H1 (cell line): ENCODE data around the gene SPATS2. TPM values are rescaled to one million over a fixed set of nuclear protein-coding genes. Genes with fewer than 3 reads are reported as not detected.

Experiments
- CTCF ChIA-PET: fragments of 300-600 bp; sonication (Branson Sonifier 250); formaldehyde crosslinking; loops from one replicate; lab custom pipeline; 2021; ENCODE audit not compliant: partially characterized antibody; lab: Charles Lee
- POLR2A ChIA-PET: fragments of 300-600 bp; sonication (Branson Sonifier 250); formaldehyde crosslinking; loops from one replicate; lab custom pipeline; 2021; ENCODE audit warnings: inconsistent platforms; ENCODE audit not compliant: partially characterized antibody; lab: Charles Lee
- DNase-seq, 2 experiments: peaks; one replicate each; pipeline versions ENCODE4 v3.0.0 to v3.0.0-alpha.2; 2010 to 2022; ENCODE audit warnings: low spot score in 2 of 2, low read depth in 1 of 2, mixed read lengths in 1 of 2
- FAIRE-seq: peaks from 2 replicates; lab custom pipeline; 2011; peaks lifted over from hg19 to GRCh38; lab: Jason Lieb, UNC
- H2AFZ ChIP-seq: 2 replicates; pipeline ENCODE4 v1.8.1; 2012; ENCODE audit warnings: low read length, inconsistent platforms
- H2AK5ac ChIP-seq: 2 replicates; pipeline ENCODE4 v1.6.1; 2013; ENCODE audit warnings: low read depth, low read length
- H2BK120ac ChIP-seq: replicated peaks from 2 replicates; pipeline ENCODE3; 2013; ENCODE audit warnings: low read depth, low read length, inconsistent platforms
- H2BK12ac ChIP-seq: 2 replicates; pipeline ENCODE4 v1.6.1; 2013; ENCODE audit warnings: low read depth, low read length
- H2BK15ac ChIP-seq: 2 replicates; pipeline ENCODE4 v1.6.1; 2013; ENCODE audit warnings: low read length
- H2BK20ac ChIP-seq: 2 replicates; pipeline ENCODE4 v1.6.1; 2013; ENCODE audit warnings: low read length
- H2BK5ac ChIP-seq: 2 replicates; pipeline ENCODE4 v1.6.1; 2013; ENCODE audit warnings: low read depth, low read length
- H3K14ac ChIP-seq: 2 replicates; pipeline ENCODE4 v1.6.1; 2013; ENCODE audit warnings: inconsistent platforms; ENCODE audit not compliant: insufficient read length
- H3K18ac ChIP-seq: 2 replicates; pipeline ENCODE4 v1.6.1; 2013; ENCODE audit warnings: low read length; ENCODE audit errors: extremely low read depth
- H3K23ac ChIP-seq: 2 replicates; pipeline ENCODE4 v1.6.1; 2013; ENCODE audit warnings: inconsistent platforms; ENCODE audit not compliant: insufficient read length
- H3K23me2 ChIP-seq: 2 replicates; pipeline ENCODE4 v1.6.1; 2013; ENCODE audit warnings: low read depth, low read length
- H3K27ac ChIP-seq: 2 replicates; pipeline ENCODE4 v1.6.1; 2011; ENCODE audit warnings: low read depth, low read length, inconsistent platforms
- H3K27me3 ChIP-seq, 4 experiments: replicated peaks in 1 of 4; 1 replicate in 1 of 4; 2 replicates in 3 of 4; pipeline versions ENCODE4 v1.6.1 to v1.8.1; 2011 to 2013; ENCODE audit warnings: low read length in 3 of 4, mild to moderate bottlenecking in 3 of 4, inconsistent platforms in 2 of 4, mixed read lengths in 2 of 4, moderate library complexity in 1 of 4; ENCODE audit not compliant: control insufficient read depth in 3 of 4, insufficient read depth in 3 of 4; ENCODE audit errors: extremely low read depth in 1 of 4
- H3K36me3 ChIP-seq, 4 experiments: 2 replicates each; pipeline versions ENCODE4 v1.6.1 to v1.8.1; 2011 to 2013; ENCODE audit warnings: mild to moderate bottlenecking in 4 of 4, low read length in 3 of 4, moderate library complexity in 2 of 4, control low read depth in 1 of 4, inconsistent platforms in 1 of 4; ENCODE audit not compliant: insufficient read depth in 4 of 4, control insufficient read depth in 2 of 4
- H3K4ac ChIP-seq: replicated peaks from 2 replicates; pipeline ENCODE3; 2013; ENCODE audit warnings: low read length, low read depth, mixed read lengths, inconsistent platforms; ENCODE audit not compliant: insufficient read length
- H3K4me1 ChIP-seq, 4 experiments: replicated peaks in 1 of 4; 1 replicate in 1 of 4; 2 replicates in 3 of 4; pipeline versions ENCODE4 v1.6.1 to v1.8.1; 2011 to 2013; ENCODE audit warnings: low read length in 3 of 4, inconsistent platforms in 2 of 4, mixed read lengths in 1 of 4; ENCODE audit not compliant: insufficient read depth in 4 of 4, control insufficient read depth in 3 of 4
- H3K4me2 ChIP-seq, 2 experiments: 2 replicates each; pipeline versions ENCODE4 v1.6.1 to v1.8.1; 2011 to 2013; ENCODE audit warnings: low read depth in 2 of 2, low read length in 2 of 2, control low read depth in 1 of 2, inconsistent platforms in 1 of 2, mild to moderate bottlenecking in 1 of 2; ENCODE audit not compliant: insufficient read depth in 1 of 2
- H3K4me3 ChIP-seq, 4 experiments: fragments of 200-600, 300-600 bp in 1 of 4; sonication (generic), shearing (Covaris generic), sonication (Bioruptor Twin) in 1 of 4; 2 replicates each; pipeline versions ENCODE4 v1.5.1 to v1.8.1; 2011 to 2016; ENCODE audit warnings: low read length in 4 of 4, low read depth in 3 of 4, control low read depth in 2 of 4, inconsistent platforms in 2 of 4, mild to moderate bottlenecking in 2 of 4, mixed read lengths in 1 of 4, moderate library complexity in 1 of 4; ENCODE audit not compliant: insufficient read depth in 2 of 4; ENCODE audit errors: extremely low read depth in 1 of 4
- H3K56ac ChIP-seq: replicated peaks from 2 replicates; pipeline ENCODE3; 2013; ENCODE audit warnings: low read depth, mild to moderate bottlenecking, mixed read lengths, low read length, inconsistent platforms; ENCODE audit not compliant: insufficient read length
- H3K79me1 ChIP-seq: 2 replicates; pipeline ENCODE4 v1.6.1; 2013; ENCODE audit warnings: low read depth, low read length, control low read depth
- H3K79me2 ChIP-seq, 2 experiments: 2 replicates each; pipeline versions ENCODE4 v1.6.1 to v1.8.1; 2012 to 2013; ENCODE audit warnings: low read length in 2 of 2, mild to moderate bottlenecking in 2 of 2, inconsistent platforms in 1 of 2; ENCODE audit not compliant: insufficient read depth in 2 of 2, control insufficient read depth in 1 of 2
- H3K9ac ChIP-seq, 4 experiments: replicated peaks in 1 of 4; 1 replicate in 1 of 4; 2 replicates in 3 of 4; pipeline versions ENCODE4 v1.6.1 to v1.8.1; 2011 to 2013; ENCODE audit warnings: low read depth in 3 of 4, low read length in 3 of 4, control low read depth in 2 of 4, mild to moderate bottlenecking in 2 of 4, moderate library complexity in 2 of 4, inconsistent platforms in 1 of 4; ENCODE audit errors: extremely low read depth in 1 of 4
- H3K9me3 ChIP-seq, 2 experiments: 2 replicates each; pipeline versions ENCODE4 v1.6.1 to v1.8.1; 2012 to 2013; ENCODE audit warnings: mild to moderate bottlenecking in 2 of 2, moderate library complexity in 2 of 2, control low read depth in 1 of 2, inconsistent platforms in 1 of 2, low read depth in 1 of 2, low read length in 1 of 2, mixed read lengths in 1 of 2; ENCODE audit not compliant: insufficient read depth in 2 of 2
- H4K20me1 ChIP-seq, 2 experiments: replicated peaks in 1 of 2; 2 replicates each; pipeline versions ENCODE3 to v1.8.1; 2011 to 2013; ENCODE audit warnings: inconsistent platforms in 2 of 2, low read length in 2 of 2, mild to moderate bottlenecking in 1 of 2; ENCODE audit not compliant: insufficient read depth in 2 of 2, control insufficient read depth in 1 of 2
- H4K5ac ChIP-seq: 2 replicates; pipeline ENCODE4 v1.6.1; 2013; ENCODE audit warnings: low read length, low read depth, mixed read lengths, inconsistent platforms; ENCODE audit not compliant: insufficient read length
- H4K8ac ChIP-seq: 2 replicates; pipeline ENCODE4 v1.8.0; 2013; ENCODE audit warnings: mild to moderate bottlenecking, moderate library complexity, low read length, inconsistent platforms; ENCODE audit not compliant: insufficient read depth; ENCODE audit errors: extremely low read depth
- H4K91ac ChIP-seq: replicated peaks from 2 replicates; pipeline ENCODE3; 2013; ENCODE audit warnings: low read length, mixed read lengths, inconsistent platforms; ENCODE audit not compliant: insufficient read length
- CHD2 ChIP-seq: IDR thresholded peaks from 2 replicates; pipeline ENCODE4 v1.6.1; 2012; ENCODE audit warnings: low read length, improper control_type of control experiment
- EP300 ChIP-seq, 2 experiments: IDR thresholded peaks; 1 replicate in 1 of 2; 2 replicates in 1 of 2; pipeline ENCODE4 v1.6.1; 2011 to 2012; ENCODE audit warnings: low read depth in 2 of 2, low read length in 2 of 2, mild to moderate bottlenecking in 2 of 2, borderline replicate concordance in 1 of 2, inconsistent platforms in 1 of 2, moderate library complexity in 1 of 2
- GABPA ChIP-seq: IDR thresholded peaks from 2 replicates; pipeline ENCODE4 v1.6.1; 2011; ENCODE audit warnings: mild to moderate bottlenecking, low read length, moderate library complexity, borderline replicate concordance; ENCODE audit not compliant: insufficient read depth
- GTF2F1 ChIP-seq: IDR thresholded peaks from 2 replicates; pipeline ENCODE4 v1.6.1; 2012; ENCODE audit warnings: low read depth, low read length, improper control_type of control experiment, borderline replicate concordance
- HDAC2 ChIP-seq, 2 experiments: fragments of 300-600 bp in 1 of 2; sonication (generic) in 1 of 2; IDR thresholded peaks; 2 replicates each; pipeline ENCODE4 v1.6.1; 2011 to 2012; ENCODE audit warnings: low read depth in 2 of 2, low read length in 2 of 2, mild to moderate bottlenecking in 2 of 2, moderate library complexity in 2 of 2, borderline replicate concordance in 1 of 2, inconsistent platforms in 1 of 2
- KDM1A ChIP-seq: fragments of 200-600, 300-600 bp; sonication (generic); IDR thresholded peaks from 2 replicates; pipeline ENCODE4 v1.7.1; 2016; ENCODE audit warnings: mild to moderate bottlenecking, low read length, borderline replicate concordance
- PHF8 ChIP-seq: fragments of 200-600 bp; sonication (generic); conservative IDR thresholded peaks from 2 replicates; pipeline ENCODE4 v1.7.1; 2012; ENCODE audit warnings: low read depth, mild to moderate bottlenecking, inconsistent platforms, low read length, moderate library complexity
- RFX5 ChIP-seq: IDR thresholded peaks from 2 replicates; pipeline ENCODE4 v1.6.1; 2011; ENCODE audit warnings: low read depth, low read length, improper control_type of control experiment, borderline replicate concordance
- SIRT6 ChIP-seq: IDR thresholded peaks from one replicate; pipeline ENCODE4 v1.7.1; 2012; ENCODE audit warnings: low read length, inconsistent platforms
- SP4 ChIP-seq: IDR thresholded peaks from 2 replicates; pipeline ENCODE4 v1.6.1; 2012; ENCODE audit warnings: low read length, inconsistent platforms
- TBP ChIP-seq: IDR thresholded peaks from 2 replicates; pipeline ENCODE4 v1.6.1; 2011; ENCODE audit warnings: low read depth, low read length, improper control_type of control experiment
- WGBS, 2 experiments: shearing (Covaris generic) in 1 of 2; methylation state at CpG; one replicate each; pipeline versions ENCODE4 v1.1.6 to v1.1.7; 2013 to 2015; ENCODE audit warnings: low lambda C conversion rate in 2 of 2, mixed read lengths in 2 of 2, inconsistent platforms in 1 of 2, low coverage in 1 of 2, missing lambda C conversion rate in 1 of 2; ENCODE audit not compliant: insufficient replicate concordance in 2 of 2, insufficient coverage in 1 of 2, insufficient read length in 1 of 2; ENCODE audit errors: extremely low coverage in 1 of 2, missing lambda C conversion rate in 1 of 2; 5-methylcytosine and 5-hydroxymethylcytosine counted together
- polyA plus RNA-seq, 7 experiments: library from polyadenylated mRNA; depleted of rRNA in 3 of 7; stranded (reverse) in 5 of 7; unstranded in 2 of 7; fragments of >200 nt in 5 of 7; fragments of 200-250 nt in 2 of 7; gene quantifications; 1 replicate in 5 of 7; 2 replicates in 1 of 7; 4 replicates in 1 of 7; pipeline versions ENCODE4 v1.2.1 to v1.2.3, GENCODE V29; 2011 to 2013; ENCODE audit warnings: missing spikeins in 2 of 7, mixed read lengths in 2 of 7
- total RNA-seq: library from RNA; stranded (reverse); fragmentation: NEBNext Ultra II Directional; extraction: Animal tissue kit (Norgen Biotek cat#: 25700); gene quantifications from 2 replicates; pipeline ENCODE4 v1.2.1, GENCODE V29; 2021
- TF ChIP-seq, protein P1 (sequence below): IDR thresholded peaks from 2 replicates; pipeline ENCODE4 v1.6.1; 2012; ENCODE audit warnings: low read length, inconsistent platforms

The SPATS2 gene
- total and polyA plus RNA-seq, 2 of the 8 experiments (the other 6 are each of a cell fraction or from before 2014, with no cell fraction given): 19.2 to 24.5 TPM

DNA sequence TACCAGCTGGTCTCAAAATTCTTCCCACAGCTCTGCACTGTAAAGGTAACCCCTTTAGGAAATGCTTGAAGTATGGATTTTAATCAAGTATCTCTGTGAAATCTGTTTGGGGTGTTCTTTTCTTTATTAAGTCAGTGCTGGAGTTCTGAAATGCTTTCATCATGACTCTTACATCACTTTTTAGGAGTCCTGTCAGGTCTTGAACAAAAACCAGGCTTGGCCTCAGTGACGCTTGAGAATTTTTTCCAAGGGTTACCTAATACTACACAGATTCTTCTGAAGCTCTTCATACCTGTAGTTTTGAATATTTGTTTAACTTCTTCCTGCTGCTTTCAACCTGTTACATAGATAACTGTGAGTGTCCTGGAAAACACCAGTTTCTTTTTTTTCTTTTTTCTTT, 124.6 kb downstream of the SPATS2 start:
- Histone ChIP-seq H3K4me2 (no peak overlapping the region), H4K91ac (no peak overlapping the region), H3K23me2 (no peaks in the 10 kb centered on the region), H4K5ac (no peak overlapping the region), H3K23ac (no peak overlapping the region), H3K18ac (no peak overlapping the region), H3K9me3 (no peaks in the 10 kb centered on the region), H3K79me1 (no peaks in the 10 kb centered on the region), H3K36me3 (peaks cover 0 to 4% (median 1%) of the 10 kb centered on the region in 4 experiments; a peak in 2 of 8 replicates), H3K4me1 (peaks cover 0 to 4% (median under 1%) of the 10 kb centered on the region in 4 experiments; a peak in 2 of 7 replicates), H2BK20ac (no peak overlapping the region), H2BK120ac (no peak overlapping the region), H3K27ac (no peak overlapping the region), H3K56ac (no peak overlapping the region), H3K9ac (no peak overlapping the region), H3K4ac (no peak overlapping the region), H4K8ac (no peak overlapping the region), H3K14ac (no peak overlapping the region), H2BK15ac (no peak overlapping the region), H3K4me3 (no peak overlapping the region), H2AFZ (no peak overlapping the region), H2BK5ac (no peak overlapping the region), H2AK5ac (no peak overlapping the region), H3K79me2 (no peaks in the 10 kb centered on the region), H2BK12ac (no peak overlapping the region), H3K27me3 (no peaks in the 10 kb centered on the region), H4K20me1 (no peaks in the 10 kb centered on the region)
- FAIRE-seq (no peak), DNase-seq (no peak)
- CTCF ChIA-PET: interaction anchor here (0.8 to 1.3 kb wide), 5 partner anchors 13 to 160 kb away, joined by 3 to 7 read pairs (median 3); no protein-coding TSS in a partner anchor
- POLR2A ChIA-PET: interaction anchor here (1.4 kb wide), 1 partner anchor 125 kb away, joined by 3 read pairs; the partner anchor contains the start of gene SPATS2
- 82% methylated on average over 1 of the region's 1 CpG; no CpG with 5 or more reads in 1 of the 2 experiments for WGBS, 2 experiments
- TF ChIP-seq KDM1A: no peak
- TF ChIP-seq PHF8: no peak
- TF ChIP-seq HDAC2 (IDR thresholded peaks at IDR 0.05; ENCODE audit: borderline replicate concordance in 1 of 2, low read depth in 2 of 2, low read length in 2 of 2): no peak
- TF ChIP-seq TBP: no peak
- TF ChIP-seq SP4: no peak
- TF ChIP-seq EP300 (IDR thresholded peaks at IDR 0.05; ENCODE audit: borderline replicate concordance in 1 of 2, low read depth in 2 of 2, low read length in 2 of 2): no peak
- TF ChIP-seq SIRT6: no peak
- TF ChIP-seq, protein P1, sequence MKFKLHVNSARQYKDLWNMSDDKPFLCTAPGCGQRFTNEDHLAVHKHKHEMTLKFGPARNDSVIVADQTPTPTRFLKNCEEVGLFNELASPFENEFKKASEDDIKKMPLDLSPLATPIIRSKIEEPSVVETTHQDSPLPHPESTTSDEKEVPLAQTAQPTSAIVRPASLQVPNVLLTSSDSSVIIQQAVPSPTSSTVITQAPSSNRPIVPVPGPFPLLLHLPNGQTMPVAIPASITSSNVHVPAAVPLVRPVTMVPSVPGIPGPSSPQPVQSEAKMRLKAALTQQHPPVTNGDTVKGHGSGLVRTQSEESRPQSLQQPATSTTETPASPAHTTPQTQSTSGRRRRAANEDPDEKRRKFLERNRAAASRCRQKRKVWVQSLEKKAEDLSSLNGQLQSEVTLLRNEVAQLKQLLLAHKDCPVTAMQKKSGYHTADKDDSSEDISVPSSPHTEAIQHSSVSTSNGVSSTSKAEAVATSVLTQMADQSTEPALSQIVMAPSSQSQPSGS: no peak
- no peak for TF ChIP-seq GABPA
- no peak for TF ChIP-seq GTF2F1
- TF ChIP-seq RFX5: no peak
- TF ChIP-seq CHD2: no peak
